HepG2 (cell line): ENCODE data around the gene MRPL43. TPM values are rescaled to one million over a fixed set of nuclear protein-coding genes. Genes with fewer than 3 reads are reported as not detected.

Experiments used
- ADNP ChIP-seq: sonication (generic); formaldehyde crosslinking; IDR thresholded peaks from 2 replicates; pipeline ENCODE4 v1.4.0; 2020; ENCODE audit warnings: missing genetic modification reagents
- AGO2 ChIP-seq: fragments of 200-400 bp; formaldehyde crosslinking; optimal IDR thresholded peaks from 2 replicates; pipeline ENCODE3; 2017; ENCODE audit warnings: mild to moderate bottlenecking, low read depth, low read length, moderate library complexity
- CAMTA2 ChIP-seq: sonication (generic); formaldehyde crosslinking; IDR thresholded peaks from 2 replicates; pipeline ENCODE4 v1.4.0; 2020; ENCODE audit warnings: mild to moderate bottlenecking, missing genetic modification reagents, borderline replicate concordance
- CCDC6 ChIP-seq: sonication (generic); formaldehyde crosslinking; IDR thresholded peaks from 2 replicates; pipeline ENCODE4 v1.8.1; 2022; ENCODE audit warnings: mild to moderate bottlenecking, missing genetic modification reagents, moderate library complexity
- ETS1 ChIP-seq: sonication (generic); formaldehyde crosslinking; IDR thresholded peaks from 2 replicates; pipeline ENCODE4 v1.4.0; 2020; ENCODE audit warnings: missing genetic modification reagents
- MEIS2 ChIP-seq: sonication (generic); formaldehyde crosslinking; IDR thresholded peaks from 2 replicates; pipeline ENCODE4 v1.9.0; 2021; ENCODE audit warnings: mild to moderate bottlenecking, missing genetic modification reagents
- MXD4 ChIP-seq: IDR thresholded peaks from 2 replicates; pipeline ENCODE4 v1.6.1; 2016; ENCODE audit warnings: mild to moderate bottlenecking, missing biosample characterization, missing genetic modification reagents
- NAIF1 ChIP-seq: sonication (generic); formaldehyde crosslinking; IDR thresholded peaks from 2 replicates; pipeline ENCODE4 v1.5.0; 2020; ENCODE audit warnings: mild to moderate bottlenecking, missing genetic modification reagents, borderline replicate concordance
- PHF21A ChIP-seq: sonication (generic); formaldehyde crosslinking; IDR thresholded peaks from 2 replicates; pipeline ENCODE4 v1.5.0; 2020; ENCODE audit warnings: mild to moderate bottlenecking, missing genetic modification reagents
- RFX1 ChIP-seq: fragments of 450-650 bp; IDR thresholded peaks from 2 replicates; pipeline ENCODE4 v1.6.1; 2017
- THYN1 ChIP-seq: sonication (generic); formaldehyde crosslinking; IDR thresholded peaks from 2 replicates; pipeline ENCODE4 v1.8.1; 2023; ENCODE audit warnings: low read depth, mild to moderate bottlenecking, moderate library complexity, missing genetic modification reagents, borderline replicate concordance
- ZMYM2 ChIP-seq: sonication (generic); formaldehyde crosslinking; IDR thresholded peaks from 2 replicates; pipeline ENCODE4 v1.8.0; 2022; ENCODE audit warnings: mild to moderate bottlenecking, missing genetic modification reagents
- ZMYM3 ChIP-seq: sonication (generic); formaldehyde crosslinking; IDR thresholded peaks from 2 replicates; pipeline ENCODE4 v1.5.1; 2020; ENCODE audit warnings: mild to moderate bottlenecking, missing genetic modification reagents
- ZNF224 ChIP-seq: sonication (generic); formaldehyde crosslinking; IDR thresholded peaks from 2 replicates; pipeline ENCODE4 v1.5.0; 2020; ENCODE audit warnings: mild to moderate bottlenecking, missing genetic modification reagents
- ZNF33B ChIP-seq: sonication (generic); formaldehyde crosslinking; IDR thresholded peaks from 2 replicates; pipeline ENCODE4 v1.5.1; 2020; ENCODE audit warnings: mild to moderate bottlenecking, missing genetic modification reagents
- ZNF430 ChIP-seq: sonication (generic); formaldehyde crosslinking; IDR thresholded peaks from 2 replicates; pipeline ENCODE4 v1.9.0; 2021; ENCODE audit warnings: mild to moderate bottlenecking, missing genetic modification reagents
- ZNF44 ChIP-seq: sonication (generic); formaldehyde crosslinking; IDR thresholded peaks from 2 replicates; pipeline ENCODE4 v1.5.1; 2020; ENCODE audit warnings: mild to moderate bottlenecking, missing genetic modification reagents
- ZNF550 ChIP-seq: sonication (generic); formaldehyde crosslinking; IDR thresholded peaks from 2 replicates; pipeline ENCODE4 v1.4.0; 2020; ENCODE audit warnings: mild to moderate bottlenecking, missing genetic modification reagents, borderline replicate concordance
- ZNF556 ChIP-seq: sonication (generic); formaldehyde crosslinking; IDR thresholded peaks from 2 replicates; pipeline ENCODE4 v1.4.0; 2020; ENCODE audit warnings: mild to moderate bottlenecking, missing genetic modification reagents, borderline replicate concordance
- ZNF614 ChIP-seq: IDR thresholded peaks from 2 replicates; pipeline ENCODE4 v1.6.1; 2018; ENCODE audit warnings: missing biosample characterization, missing genetic modification reagents, inconsistent platforms, borderline replicate concordance
- ZNF749 ChIP-seq: sonication (generic); formaldehyde crosslinking; IDR thresholded peaks from 2 replicates; pipeline ENCODE4 v1.8.0; 2022; ENCODE audit warnings: mild to moderate bottlenecking, missing genetic modification reagents, moderate library complexity, borderline replicate concordance
- ZSCAN20 ChIP-seq: sonication (generic); formaldehyde crosslinking; IDR thresholded peaks from 2 replicates; pipeline ENCODE4 v1.4.0; 2020; ENCODE audit warnings: missing genetic modification reagents, mild to moderate bottlenecking, borderline replicate concordance
- polyA plus RNA-seq, 8 experiments: library from polyadenylated mRNA; depleted of rRNA in 3 of 8; stranded (reverse) in 7 of 8; unstranded in 1 of 8; fragments of >200 nt; fragmentation: Illumina TruSeq in 4 of 8; extraction: Trizol in 4 of 8; gene quantifications; 2 replicates each; pipeline versions ENCODE4 v1.2.1 to v1.2.3, GENCODE V29; 2011 to 2016; ENCODE audit warnings: low read depth in 4 of 8, missing spikeins in 1 of 8, mixed read lengths in 1 of 8; ENCODE audit not compliant: insufficient read depth in 1 of 8
- total RNA-seq, 5 experiments: library from RNA; depleted of rRNA; stranded (reverse); fragments of >200 nt; fragmentation: Illumina TruSeq; extraction: Trizol; gene quantifications; 2 replicates each; pipeline ENCODE4 v1.2.3, GENCODE V29; 2016; ENCODE audit warnings: low read depth in 1 of 5
- TF ChIP-seq, protein P1 (sequence below): sonication (generic); formaldehyde crosslinking; IDR thresholded peaks from 2 replicates; pipeline ENCODE4 v1.9.0; 2022; ENCODE audit warnings: missing genetic modification reagents, mild to moderate bottlenecking, borderline replicate concordance
- TF ChIP-seq, protein P2 (sequence below): sonication (generic); formaldehyde crosslinking; IDR thresholded peaks from 2 replicates; pipeline ENCODE4 v1.4.0; 2020; ENCODE audit warnings: mild to moderate bottlenecking, missing genetic modification reagents
- TF ChIP-seq, protein P3 (sequence below): sonication (generic); formaldehyde crosslinking; IDR thresholded peaks from 2 replicates; pipeline ENCODE4 v1.4.0; 2020; ENCODE audit warnings: low read depth, mild to moderate bottlenecking, missing genetic modification reagents

MRPL43 gene
- total and polyA plus RNA-seq, 2 of the 13 experiments (the other 11 are each of a cell fraction or from before 2014, with no cell fraction given), result 71.0 to 73.7 TPM

DNA sequence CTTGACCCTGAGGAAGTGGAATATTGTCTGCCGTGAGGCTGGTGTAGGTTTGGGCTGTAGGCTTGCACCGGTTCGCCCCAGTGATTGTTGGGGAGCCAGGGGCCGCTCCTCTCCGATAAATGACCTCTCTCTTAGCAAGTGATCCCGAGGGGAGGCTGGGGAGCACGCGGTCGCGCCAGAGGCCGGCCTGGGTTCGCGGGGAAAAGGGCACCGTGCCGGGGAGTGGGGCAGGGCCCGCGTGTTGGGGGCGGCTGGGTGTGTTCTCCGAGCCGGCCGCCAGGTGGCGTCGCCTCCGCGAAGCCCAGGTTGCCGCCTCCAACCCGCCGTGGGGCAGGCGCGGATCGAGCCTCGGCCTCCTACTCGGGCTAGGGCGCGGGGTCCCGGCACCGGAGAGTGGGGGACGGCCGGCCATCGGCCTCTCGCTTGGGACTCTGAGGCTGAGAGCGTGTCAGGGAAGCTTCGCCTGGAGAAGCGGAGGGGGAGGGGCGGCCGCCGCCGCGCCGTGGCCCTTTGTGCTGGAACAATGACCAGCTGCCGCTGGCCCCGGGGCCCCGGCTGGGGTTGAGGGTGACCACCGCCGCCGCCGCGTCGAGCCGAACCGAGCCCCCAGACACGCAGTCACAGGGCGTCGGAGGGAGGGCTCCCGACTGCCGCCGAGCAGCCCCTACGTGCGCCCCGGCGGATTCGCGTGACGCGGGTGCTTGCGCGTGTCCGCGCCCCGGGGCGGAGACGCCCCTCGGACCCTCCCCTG lies 11.9 kb upstream of the MRPL43 start (continued):
- TF ChIP-seq, protein P1, sequence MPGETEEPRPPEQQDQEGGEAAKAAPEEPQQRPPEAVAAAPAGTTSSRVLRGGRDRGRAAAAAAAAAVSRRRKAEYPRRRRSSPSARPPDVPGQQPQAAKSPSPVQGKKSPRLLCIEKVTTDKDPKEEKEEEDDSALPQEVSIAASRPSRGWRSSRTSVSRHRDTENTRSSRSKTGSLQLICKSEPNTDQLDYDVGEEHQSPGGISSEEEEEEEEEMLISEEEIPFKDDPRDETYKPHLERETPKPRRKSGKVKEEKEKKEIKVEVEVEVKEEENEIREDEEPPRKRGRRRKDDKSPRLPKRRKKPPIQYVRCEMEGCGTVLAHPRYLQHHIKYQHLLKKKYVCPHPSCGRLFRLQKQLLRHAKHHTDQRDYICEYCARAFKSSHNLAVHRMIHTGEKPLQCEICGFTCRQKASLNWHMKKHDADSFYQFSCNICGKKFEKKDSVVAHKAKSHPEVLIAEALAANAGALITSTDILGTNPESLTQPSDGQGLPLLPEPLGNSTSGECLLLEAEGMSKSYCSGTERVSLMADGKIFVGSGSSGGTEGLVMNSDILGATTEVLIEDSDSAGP (CRISPR knock-in tag), result peak; percentile 63
- TF ChIP-seq CAMTA2 (CRISPR knock-in tag) (peak; percentile 72; the same call in 1 of the 2 replicates), CCDC6 (no peak), PHF21A (peak; percentile 17), ZNF614 (CRISPR knock-in tag) (peak; percentile 60; the same call in 1 of the 2 replicates), ZNF224 (CRISPR knock-in tag) (peak; percentile 77), ZMYM3 (CRISPR knock-in tag) (no peak), THYN1 (peak; percentile 81; the same call in 1 of the 2 replicates), ADNP (no peak), ZNF749 (no peak), MEIS2 (CRISPR knock-in tag) (0 out of 2 replicates have a peak, but pooled peaks have one; percentile 22), ZSCAN20 (0 out of 2 replicates have a peak, but pooled peaks have one; percentile 42), NAIF1 (CRISPR knock-in tag) (no peak), AGO2 (peak; percentile 98), ZMYM2 (CRISPR knock-in tag) (no peak), ZNF556 (CRISPR knock-in tag) (peak; percentile 80; the same call in 1 of the 2 replicates), ZNF550 (no peak), RFX1 (no peak), MXD4 (CRISPR knock-in tag) (peak; percentile 64; the same call in 1 of the 2 replicates), ZNF44 (CRISPR knock-in tag) (no peak; the same call in 1 of the 2 replicates), ZNF430 (CRISPR knock-in tag) (peak; percentile 77), ETS1 (CRISPR knock-in tag) (peak; percentile 38; the same call in 1 of the 2 replicates), ZNF33B (CRISPR knock-in tag) (no peak)
- TF ChIP-seq, protein P2, sequence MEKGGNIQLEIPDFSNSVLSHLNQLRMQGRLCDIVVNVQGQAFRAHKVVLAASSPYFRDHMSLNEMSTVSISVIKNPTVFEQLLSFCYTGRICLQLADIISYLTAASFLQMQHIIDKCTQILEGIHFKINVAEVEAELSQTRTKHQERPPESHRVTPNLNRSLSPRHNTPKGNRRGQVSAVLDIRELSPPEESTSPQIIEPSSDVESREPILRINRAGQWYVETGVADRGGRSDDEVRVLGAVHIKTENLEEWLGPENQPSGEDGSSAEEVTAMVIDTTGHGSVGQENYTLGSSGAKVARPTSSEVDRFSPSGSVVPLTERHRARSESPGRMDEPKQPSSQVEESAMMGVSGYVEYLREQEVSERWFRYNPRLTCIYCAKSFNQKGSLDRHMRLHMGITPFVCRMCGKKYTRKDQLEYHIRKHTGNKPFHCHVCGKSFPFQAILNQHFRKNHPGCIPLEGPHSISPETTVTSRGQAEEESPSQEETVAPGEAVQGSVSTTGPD (CRISPR knock-in tag), result no peak
- TF ChIP-seq, protein P3, sequence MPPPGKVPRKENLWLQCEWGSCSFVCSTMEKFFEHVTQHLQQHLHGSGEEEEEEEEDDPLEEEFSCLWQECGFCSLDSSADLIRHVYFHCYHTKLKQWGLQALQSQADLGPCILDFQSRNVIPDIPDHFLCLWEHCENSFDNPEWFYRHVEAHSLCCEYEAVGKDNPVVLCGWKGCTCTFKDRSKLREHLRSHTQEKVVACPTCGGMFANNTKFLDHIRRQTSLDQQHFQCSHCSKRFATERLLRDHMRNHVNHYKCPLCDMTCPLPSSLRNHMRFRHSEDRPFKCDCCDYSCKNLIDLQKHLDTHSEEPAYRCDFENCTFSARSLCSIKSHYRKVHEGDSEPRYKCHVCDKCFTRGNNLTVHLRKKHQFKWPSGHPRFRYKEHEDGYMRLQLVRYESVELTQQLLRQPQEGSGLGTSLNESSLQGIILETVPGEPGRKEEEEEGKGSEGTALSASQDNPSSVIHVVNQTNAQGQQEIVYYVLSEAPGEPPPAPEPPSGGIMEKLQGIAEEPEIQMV (CRISPR knock-in tag), result no peak
